ENCODE results near the gene FAM162A. TPM values are rescaled to one million over a fixed set of nuclear protein-coding genes. Genes with fewer than 3 reads are reported as not detected.

FAM162A gene, protein sequence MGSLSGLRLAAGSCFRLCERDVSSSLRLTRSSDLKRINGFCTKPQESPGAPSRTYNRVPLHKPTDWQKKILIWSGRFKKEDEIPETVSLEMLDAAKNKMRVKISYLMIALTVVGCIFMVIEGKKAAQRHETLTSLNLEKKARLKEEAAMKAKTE
- total RNA-seq (10 to 100 TPM; 19.2 to 24.8 TPM), polyA plus RNA-seq (100 to 1,000 TPM in 1 of 2 donors, 10 to 100 TPM in 1; 40.1 to 111 TPM)
- long read RNA-seq, donor 1, transcript FAM162A-203 (5 exons, 3,052 nt), result major isoform, 15 of 22 reads
- long read RNA-seq, donor 1, partial matches to known transcripts, result 5 of 22 reads
- long read RNA-seq, donor 1, other reads (novel, unspliced or antisense), result 0 of 22 reads
- long read RNA-seq, donor 2, transcript FAM162A-203 (5 exons, 3,052 nt), result major isoform, 14 of 14 reads
- long read RNA-seq, donor 2, partial matches to known transcripts, result 0 of 14 reads
- long read RNA-seq, donor 2, other reads (novel, unspliced or antisense), result 0 of 14 reads
- long read RNA-seq, donor 3, transcript FAM162A-203 (5 exons, 3,052 nt), result major isoform, 27 of 28 reads
- long read RNA-seq, donor 3, partial matches to known transcripts, result 0 of 28 reads
- long read RNA-seq, donor 3, other reads (novel, unspliced or antisense), result 0 of 28 reads
- long read RNA-seq, donor 4, transcript FAM162A-203 (5 exons, 3,052 nt), result major isoform, 19 of 20 reads
- long read RNA-seq, donor 4, partial matches to known transcripts, result 0 of 20 reads
- long read RNA-seq, donor 4, other reads (novel, unspliced or antisense), result 0 of 20 reads
- long read RNA-seq, donor 5, transcript FAM162A-203 (5 exons, 3,052 nt), result major isoform, 41 of 51 reads
- long read RNA-seq, donor 5, partial matches to known transcripts, result 6 of 51 reads
- long read RNA-seq, donor 5, other reads (novel, unspliced or antisense), result 0 of 51 reads

DNA sequence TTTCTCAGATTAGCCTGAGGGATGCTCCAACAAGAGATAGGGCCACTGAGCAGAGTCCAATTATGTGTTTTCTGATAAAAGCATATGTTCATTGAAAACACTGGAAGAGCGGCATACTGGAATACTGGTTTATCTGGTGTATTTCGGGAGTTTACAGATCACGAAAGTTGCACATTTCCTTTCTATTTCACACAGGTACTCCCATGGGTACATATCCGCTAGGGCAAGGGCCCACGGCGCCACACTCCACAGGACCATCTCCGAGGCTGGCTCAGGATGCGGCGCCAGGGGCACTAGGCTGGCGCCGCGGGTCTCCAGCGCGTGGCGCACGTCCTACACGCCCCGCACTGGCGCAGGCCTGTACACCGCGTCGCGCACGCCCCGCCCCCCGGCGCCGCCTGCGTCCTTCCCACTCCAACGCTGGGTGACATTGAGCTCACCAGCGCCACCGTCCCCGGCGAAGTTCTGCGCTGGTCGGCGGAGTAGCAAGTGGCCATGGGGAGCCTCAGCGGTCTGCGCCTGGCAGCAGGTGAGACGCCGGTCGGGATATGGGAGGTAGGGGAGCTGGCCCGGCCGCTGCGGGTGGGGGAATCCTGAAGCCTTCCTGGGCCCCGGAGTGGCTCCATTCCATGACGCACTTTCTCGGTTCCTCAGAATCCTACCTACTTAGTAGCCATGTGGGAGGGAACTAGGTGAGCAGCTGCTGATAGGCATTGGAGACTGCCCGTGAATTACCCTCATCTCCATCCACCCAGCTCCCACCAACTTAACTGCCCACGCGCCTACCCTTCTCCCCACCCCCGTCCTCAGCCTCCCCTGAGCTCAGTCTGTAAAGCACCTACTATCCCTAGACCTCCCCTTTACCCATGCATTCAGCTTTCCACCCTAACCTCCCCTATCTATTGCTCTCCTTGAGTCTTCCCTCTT lies at the start of gene FAM162A:
Gene FAM162A, plus strand, starts transcription at position 412 of the 927 bp plus-strand sequence. Its CDS starts 84 bp downstream, at position 496.
- Histone ChIP-seq H3K4me1 (ENCODE audit: control insufficient read depth in 5 of 5, insufficient read depth in 5 of 5, low read length in 5 of 5) (peaks cover 0 to 10% (median 2%) of the 10 kb centered on the region in 5 donors), H3K27ac (ENCODE audit: low read depth in 1 of 2, low read length in 1 of 2) (peak within 1 kb of the TSS; percentile 90 to 94), H3K36me3 (ENCODE audit: control insufficient read depth in 4 of 4, insufficient read depth in 4 of 4, low read length in 4 of 4) (peaks cover 0 to 4% (median under 1%) of the 10 kb centered on the region in 4 donors), H3K9ac (ENCODE audit: insufficient read depth in 1 of 2, low read length in 2 of 2) (peak within 1 kb of the TSS; percentile 80 to 94), H3K9me3 (ENCODE audit: control insufficient read depth in 4 of 4, insufficient read depth in 3 of 4, low read length in 3 of 4) (no peaks in the 10 kb centered on the region), H3K27me3 (ENCODE audit: control insufficient read depth in 3 of 3, insufficient read depth in 3 of 3, low read length in 2 of 3) (no peaks in the 10 kb centered on the region), H3K4me3 (peak within 1 kb of the TSS; percentile 80)
- whole genome bisulfite sequencing, 2 donors, result 1% methylated on average over 50 to 52 of the region's 52 CpGs
- DNase-seq (peak; percentile 95 to 97 (median 96)), ATAC-seq (ENCODE audit: insufficient read depth, low FRiP score) (peak; percentile 99)
- TF ChIP-seq, protein P1, sequence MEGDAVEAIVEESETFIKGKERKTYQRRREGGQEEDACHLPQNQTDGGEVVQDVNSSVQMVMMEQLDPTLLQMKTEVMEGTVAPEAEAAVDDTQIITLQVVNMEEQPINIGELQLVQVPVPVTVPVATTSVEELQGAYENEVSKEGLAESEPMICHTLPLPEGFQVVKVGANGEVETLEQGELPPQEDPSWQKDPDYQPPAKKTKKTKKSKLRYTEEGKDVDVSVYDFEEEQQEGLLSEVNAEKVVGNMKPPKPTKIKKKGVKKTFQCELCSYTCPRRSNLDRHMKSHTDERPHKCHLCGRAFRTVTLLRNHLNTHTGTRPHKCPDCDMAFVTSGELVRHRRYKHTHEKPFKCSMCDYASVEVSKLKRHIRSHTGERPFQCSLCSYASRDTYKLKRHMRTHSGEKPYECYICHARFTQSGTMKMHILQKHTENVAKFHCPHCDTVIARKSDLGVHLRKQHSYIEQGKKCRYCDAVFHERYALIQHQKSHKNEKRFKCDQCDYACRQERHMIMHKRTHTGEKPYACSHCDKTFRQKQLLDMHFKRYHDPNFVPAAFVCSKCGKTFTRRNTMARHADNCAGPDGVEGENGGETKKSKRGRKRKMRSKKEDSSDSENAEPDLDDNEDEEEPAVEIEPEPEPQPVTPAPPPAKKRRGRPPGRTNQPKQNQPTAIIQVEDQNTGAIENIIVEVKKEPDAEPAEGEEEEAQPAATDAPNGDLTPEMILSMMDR (IDR thresholded peaks at IDR 0.05; ENCODE audit: control extremely low read depth, extremely low read depth), result peak; percentile 57

DNA sequence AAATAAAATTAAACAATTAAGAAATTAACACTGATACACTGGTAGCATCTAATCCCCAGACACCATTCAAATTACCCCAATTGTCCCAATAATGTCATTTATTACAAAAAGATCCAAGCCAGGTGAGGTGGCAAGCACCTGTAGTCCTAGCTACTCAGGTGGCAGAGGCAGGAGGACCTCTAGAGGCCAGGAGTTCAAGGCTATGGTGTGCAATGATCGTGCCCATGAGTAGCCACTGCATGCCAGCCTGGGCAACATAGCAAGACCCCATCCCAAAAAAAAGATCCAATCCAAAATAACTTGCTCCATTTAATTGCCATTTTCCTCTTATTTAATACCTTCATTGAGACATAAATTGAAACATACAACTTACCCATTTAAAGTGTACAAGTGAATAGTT lies 41.2 kb upstream of the FAM162A start:
- no peaks in the 10 kb centered on the region for H3K4me1 ChIP-seq (ENCODE audit: control insufficient read depth in 5 of 5, insufficient read depth in 5 of 5, low read length in 5 of 5)
- H3K27ac ChIP-seq (ENCODE audit: low read depth in 1 of 2, low read length in 1 of 2), result no peak overlapping the region
- no peak overlapping the region for H3K4me3 ChIP-seq
- H3K27me3 ChIP-seq (ENCODE audit: control insufficient read depth in 3 of 3, insufficient read depth in 3 of 3, low read length in 2 of 3), result no peaks in the 10 kb centered on the region
- no peak for ATAC-seq (ENCODE audit: insufficient read depth, low FRiP score)
- H3K9me3 ChIP-seq (ENCODE audit: control insufficient read depth in 4 of 4, insufficient read depth in 3 of 4, low read length in 3 of 4), result peaks cover 0 to 2% (median 0%) of the 10 kb centered on the region in 4 donors
- no peak overlapping the region for H3K9ac ChIP-seq (ENCODE audit: insufficient read depth in 1 of 2, low read length in 2 of 2)
- 89 to 93% methylated on average over 1 of the region's 1 CpG for WGBS, 2 donors
- DNase-seq, result no peak
- no peaks in the 10 kb centered on the region for H3K36me3 ChIP-seq (ENCODE audit: control insufficient read depth in 4 of 4, insufficient read depth in 4 of 4, low read length in 4 of 4)
- TF ChIP-seq, protein P1 (IDR thresholded peaks at IDR 0.05; ENCODE audit: control extremely low read depth, extremely low read depth), result no peak

DNA sequence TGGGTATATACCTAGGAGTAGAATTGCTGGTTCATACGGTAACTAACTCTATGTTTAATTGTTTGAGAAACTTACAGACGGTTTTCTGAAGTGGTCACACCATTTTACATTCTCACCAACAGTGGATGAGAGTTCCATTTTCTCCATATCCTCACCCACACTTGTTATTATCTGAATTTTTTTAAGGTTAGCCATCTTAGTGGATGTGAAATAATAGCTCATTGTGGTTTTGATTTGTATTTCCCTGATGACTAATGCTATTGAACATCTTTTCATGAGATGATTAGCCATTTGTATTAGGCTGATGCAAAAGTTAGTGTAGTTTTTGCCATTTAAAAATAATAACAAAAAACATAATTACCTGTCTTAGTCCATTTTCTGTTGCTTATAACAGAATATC lies 40.3 kb upstream of the FAM162A start:
- no peak overlapping the region for H3K4me3 ChIP-seq
- TF ChIP-seq, protein P1 (IDR thresholded peaks at IDR 0.05; ENCODE audit: control extremely low read depth, extremely low read depth), result no peak
- no peaks in the 10 kb centered on the region for H3K36me3 ChIP-seq (ENCODE audit: control insufficient read depth in 4 of 4, insufficient read depth in 4 of 4, low read length in 4 of 4)
- ATAC-seq (ENCODE audit: insufficient read depth, low FRiP score) (no peak), DNase-seq (no peak)
- 77 to 88% methylated on average over 2 of the region's 2 CpGs for WGBS, 2 donors
- no peaks in the 10 kb centered on the region for H3K27me3 ChIP-seq (ENCODE audit: control insufficient read depth in 3 of 3, insufficient read depth in 3 of 3, low read length in 2 of 3)
- no peak overlapping the region for H3K27ac ChIP-seq (ENCODE audit: low read depth in 1 of 2, low read length in 1 of 2)
- H3K4me1 ChIP-seq (ENCODE audit: control insufficient read depth in 5 of 5, insufficient read depth in 5 of 5, low read length in 5 of 5), result no peaks in the 10 kb centered on the region
- peaks cover 0 to 2% (median 0%) of the 10 kb centered on the region in 4 donors for H3K9me3 ChIP-seq (ENCODE audit: control insufficient read depth in 4 of 4, insufficient read depth in 3 of 4, low read length in 3 of 4)
- no peak overlapping the region for H3K9ac ChIP-seq (ENCODE audit: insufficient read depth in 1 of 2, low read length in 2 of 2)

Data from lung (tissue), 16 donors.